MCF 10A (cell line): ENCODE measurements around the gene TCF7. TPM values are rescaled to one million over a fixed set of nuclear protein-coding genes. Genes with fewer than 3 reads are reported as not detected.

Source experiments
- BruUV-seq: library from RNA; stranded (reverse); fragments of 400-500 nt; replicated peaks from 2 replicates; lab custom pipeline; 2021; lab: Mats Ljungman, UMichigan
- CTCF ChIA-PET: fragments of 300-600 bp; sonication (Branson Sonifier 250); formaldehyde crosslinking; extraction: SDS; loops from one replicate; lab custom pipeline; 2021; ENCODE audit warnings: antibody characterized with exemption, inconsistent platforms; lab: Yijun Ruan, JAX
- POLR2A ChIA-PET: fragments of 300-600, 350-650 bp; sonication (Branson Sonifier 250); formaldehyde crosslinking; extraction: SDS; loops from one replicate; lab custom pipeline; 2020; ENCODE audit warnings: antibody characterized with exemption, inconsistent platforms; lab: Yijun Ruan, JAX
- DNase-seq: peaks from one replicate; pipeline ENCODE4 v3.0.0-alpha.2; 2018; ENCODE audit not compliant: unreplicated experiment
- H3K27ac Mint-ChIP-seq: one replicate; pipeline ENCODE4 v1.8.0; 2022; ENCODE audit warnings: mild to moderate bottlenecking, low read depth, mixed read lengths; ENCODE audit not compliant: unreplicated experiment
- H3K27me3 Mint-ChIP-seq: one replicate; pipeline ENCODE4 v1.8.0; 2022; ENCODE audit warnings: mixed read lengths; ENCODE audit not compliant: insufficient read depth, unreplicated experiment
- H3K36me3 Mint-ChIP-seq: one replicate; pipeline ENCODE4 v1.8.0; 2022; ENCODE audit warnings: mild to moderate bottlenecking, moderate library complexity, mixed read lengths; ENCODE audit not compliant: insufficient read depth, unreplicated experiment
- H3K4me1 Mint-ChIP-seq: one replicate; pipeline ENCODE4 v1.8.0; 2022; ENCODE audit warnings: mixed read lengths; ENCODE audit not compliant: insufficient read depth, unreplicated experiment
- H3K4me3 Mint-ChIP-seq: one replicate; pipeline ENCODE4 v1.8.0; 2022; ENCODE audit warnings: mild to moderate bottlenecking, moderate library complexity, mixed read lengths; ENCODE audit not compliant: unreplicated experiment
- H3K9me3 Mint-ChIP-seq: one replicate; pipeline ENCODE4 v1.8.0; 2022; ENCODE audit warnings: mixed read lengths; ENCODE audit not compliant: unreplicated experiment
- CTCF ChIP-seq: fragments of 200-600 bp; IDR thresholded peaks from one replicate; pipeline ENCODE4 v1.8.0; 2022; ENCODE audit warnings: antibody characterized with exemption, mild to moderate bottlenecking; ENCODE audit not compliant: unreplicated experiment
- intact Hi-C: fragments of 100-400 bp; cut with micrococcal nuclease; formaldehyde crosslinking; loops from 2 replicates; pipeline ENCODE4 v1.14.1; 2022
- total RNA-seq: library from RNA; stranded (reverse); gene quantifications from 2 replicates; pipeline ENCODE4 v1.2.3, GENCODE V29; 2022

Gene TCF7
- total RNA-seq, 1 experiment from 2014 or later, result 0.42 TPM

DNA sequence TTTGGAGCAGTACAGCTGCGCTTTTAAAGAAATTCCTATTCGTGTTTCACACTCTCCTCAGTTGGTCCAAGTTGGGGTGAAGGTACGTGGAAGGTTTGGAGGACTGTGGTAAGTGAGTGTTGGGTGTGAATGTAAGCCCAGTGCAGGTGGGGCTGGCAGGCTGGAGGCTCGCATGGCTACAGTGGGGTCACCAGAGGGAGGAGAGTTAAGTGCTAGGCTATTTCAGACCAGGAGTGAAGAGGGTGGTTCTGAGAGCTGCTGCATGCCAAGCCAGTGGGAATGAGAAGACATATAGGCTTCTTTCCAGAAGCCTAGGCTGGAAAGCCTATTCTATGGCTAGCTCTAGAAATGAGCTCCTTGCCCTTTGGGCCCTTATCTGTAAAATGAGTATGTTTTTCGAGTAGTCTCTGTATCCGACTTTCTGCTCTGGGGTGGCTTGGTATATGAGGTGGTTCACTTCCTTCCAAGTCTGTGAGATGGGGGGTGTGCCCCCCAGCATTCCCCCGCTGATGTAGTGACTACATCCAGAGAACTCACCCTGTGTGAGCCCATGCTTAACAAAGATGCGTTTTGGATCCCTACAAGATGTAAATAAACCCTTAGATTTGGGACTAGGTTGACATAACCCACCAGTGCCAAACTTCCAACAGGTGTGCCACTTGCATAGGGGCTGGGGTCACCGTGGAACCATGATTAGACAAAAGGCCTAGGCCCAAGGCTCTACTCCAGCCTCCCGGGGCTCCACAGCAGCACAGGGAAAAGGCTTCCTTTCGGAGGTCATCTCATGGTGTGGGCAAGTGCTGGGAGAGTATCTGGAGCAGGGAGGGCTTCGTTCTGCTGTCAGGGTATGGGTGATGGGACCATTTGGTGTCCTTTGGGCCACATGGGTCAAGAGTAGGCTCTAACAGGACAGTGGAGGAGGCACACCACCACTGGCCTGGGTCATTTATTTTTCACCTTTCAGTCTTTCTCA lies 2.6 kb downstream of the TCF7 start:
- POLR2A ChIA-PET, result interaction anchor here (1.3 kb wide), 2 partner anchors 21 to 113 kb away, joined by 3 read pairs; no protein-coding TSS in a partner anchor
- H3K27ac Mint-ChIP-seq, result no peak overlapping the region

GRCh38 chr5:134118212-134118835 lies 3.8 kb downstream of the TCF7 start:
- Mint-ChIP-seq H3K4me3 (no peak overlapping the region), H3K9me3 (no peaks in the 10 kb centered on the region), H3K4me1 (no peaks in the 10 kb centered on the region), H3K27me3 (no peaks in the 10 kb centered on the region), H3K36me3 (peaks cover 7% of the 10 kb centered on the region), H3K27ac (no peak overlapping the region)
- intact Hi-C loops, result no loop called here
- POLR2A ChIA-PET, result interaction anchor here (0.6 to 1.3 kb wide), 3 partner anchors 9 to 64 kb away, joined by 3 to 4 read pairs (median 3); no protein-coding TSS in a partner anchor
- CTCF ChIA-PET, result interaction anchor here (0.6 to 3.3 kb wide), 5 partner anchors 11 to 97 kb away, joined by 3 to 29 read pairs (median 6); no protein-coding TSS in a partner anchor
- no peak for TF ChIP-seq CTCF
- DNase-seq, result no peak
- no TSS peak for BruUV-seq

More for the DNA sequence above, 2.6 kb downstream of the TCF7 start:
- Mint-ChIP-seq H3K4me1 (peaks cover 3% of the 10 kb centered on the region), H3K27me3 (no peaks in the 10 kb centered on the region), H3K36me3 (peaks cover 7% of the 10 kb centered on the region), H3K4me3 (no peak overlapping the region), H3K9me3 (no peaks in the 10 kb centered on the region)
- CTCF ChIA-PET, result interaction anchor here (1.1 to 3.3 kb wide), 3 partner anchors 22 to 77 kb away, joined by 6 to 29 read pairs (median 18); no protein-coding TSS in a partner anchor
- BruUV-seq, result no TSS peak
- intact Hi-C loops, result no loop called here
- no peak for DNase-seq
- TF ChIP-seq CTCF, result no peak

DNA sequence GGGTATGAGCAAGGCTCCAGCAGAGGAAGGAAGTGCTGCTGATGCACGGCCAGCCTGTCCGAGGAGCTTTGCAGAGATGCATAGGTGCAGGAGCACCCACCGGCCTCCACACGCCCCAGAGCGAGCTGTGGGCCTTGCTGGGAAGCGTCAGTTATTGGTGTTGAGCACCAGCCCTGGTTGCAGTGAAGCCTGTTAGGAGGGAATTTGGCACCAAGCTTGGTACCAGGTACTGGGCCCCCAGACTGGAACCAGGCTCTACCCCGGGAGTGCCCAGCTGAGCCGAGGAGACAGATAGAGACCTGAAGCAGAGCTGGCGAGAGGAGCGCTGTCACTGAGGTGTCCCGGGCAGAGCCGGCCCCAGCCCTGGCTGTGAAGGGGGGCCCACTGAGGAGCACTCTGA lies 5.2 kb downstream of the TCF7 start:
- CTCF ChIA-PET, result interaction anchor here (0.6 to 3.3 kb wide), 3 partner anchors 20 to 80 kb away, joined by 5 to 29 read pairs (median 18); no protein-coding TSS in a partner anchor
- Mint-ChIP-seq H3K27ac (no peak overlapping the region), H3K4me1 (peaks cover under 1% of the 10 kb centered on the region), H3K36me3 (peaks cover 7% of the 10 kb centered on the region), H3K27me3 (no peaks in the 10 kb centered on the region), H3K9me3 (no peaks in the 10 kb centered on the region), H3K4me3 (no peak overlapping the region)
- intact Hi-C loops, result no loop called here
- DNase-seq, result no peak
- no TSS peak for BruUV-seq
- POLR2A ChIA-PET, result no interaction called here
- TF ChIP-seq CTCF, result no peak
